GM19328 (cell line): ENCODE measurements around the gene RAPGEF5.
A peak's percentile ranks its signal among the peaks of the same experiment; 100 is the strongest.

ENCODE experiments used
- ATAC-seq: cut with Tn5 transposase; IDR thresholded peaks from one replicate; pipeline ENCODE4 v1.9.1; 2021; ENCODE audit warnings: mild to moderate bottlenecking, moderate library complexity; ENCODE audit not compliant: unreplicated experiment

RAPGEF5 gene, protein sequence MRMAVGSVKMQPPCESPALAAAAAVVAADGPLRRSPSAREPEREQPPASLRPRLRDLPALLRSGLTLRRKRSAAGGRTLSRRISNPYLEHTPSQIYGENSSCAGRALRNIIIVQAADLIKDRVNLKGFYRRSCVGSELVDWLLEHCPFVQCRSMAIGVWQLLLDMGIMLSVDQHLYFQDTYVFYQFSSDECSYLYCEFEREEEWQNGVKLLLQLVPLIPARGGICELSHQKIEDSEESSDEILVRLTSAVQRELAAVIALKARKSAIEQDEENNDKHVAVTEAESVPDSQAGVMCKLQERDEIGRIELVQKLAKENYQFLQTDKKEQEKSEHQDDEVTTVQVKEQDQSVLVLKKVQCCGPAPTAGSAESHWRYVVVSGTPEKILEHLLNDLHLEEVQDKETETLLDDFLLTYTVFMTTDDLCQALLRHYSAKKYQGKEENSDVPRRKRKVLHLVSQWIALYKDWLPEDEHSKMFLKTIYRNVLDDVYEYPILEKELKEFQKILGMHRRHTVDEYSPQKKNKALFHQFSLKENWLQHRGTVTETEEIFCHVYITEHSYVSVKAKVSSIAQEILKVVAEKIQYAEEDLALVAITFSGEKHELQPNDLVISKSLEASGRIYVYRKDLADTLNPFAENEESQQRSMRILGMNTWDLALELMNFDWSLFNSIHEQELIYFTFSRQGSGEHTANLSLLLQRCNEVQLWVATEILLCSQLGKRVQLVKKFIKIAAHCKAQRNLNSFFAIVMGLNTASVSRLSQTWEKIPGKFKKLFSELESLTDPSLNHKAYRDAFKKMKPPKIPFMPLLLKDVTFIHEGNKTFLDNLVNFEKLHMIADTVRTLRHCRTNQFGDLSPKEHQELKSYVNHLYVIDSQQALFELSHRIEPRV

GRCh38 chr7:22356701-22357310 lies at the start of gene RAPGEF5:
RAPGEF5 (minus strand) TSS chr7:22357154; CDS start chr7:22357060, 94 bp downstream.
- no peak for ATAC-seq

DNA sequence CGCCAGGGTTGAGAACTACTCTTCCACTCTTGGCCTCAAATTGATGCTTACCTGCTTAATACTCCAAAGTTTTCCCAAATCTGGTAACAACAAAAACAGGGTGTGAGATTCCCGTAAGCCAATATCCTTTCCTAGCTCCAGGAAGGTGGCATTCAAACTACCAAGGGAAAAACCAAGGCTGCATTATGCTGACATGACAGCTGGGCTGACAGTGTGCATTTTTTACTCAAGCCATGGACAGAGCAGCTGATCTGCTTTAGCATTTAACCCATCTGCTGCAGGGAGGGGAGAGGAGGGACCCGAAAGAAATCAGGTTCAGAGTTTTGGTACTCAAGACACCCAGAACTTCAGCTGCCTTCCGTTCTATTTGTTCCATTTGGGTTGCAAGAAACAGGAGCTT lies 49.8 kb upstream of the RAPGEF5 start:
- ATAC-seq: no peak

GRCh38 chr7:22404421-22405023 lies 47.6 kb upstream of the RAPGEF5 start:
- ATAC-seq: no peak

- ATAC-seq: no peak
Measured at GRCh38 chr7:22403344-22403743, 46.4 kb upstream of the RAPGEF5 start.

- ATAC-seq: peak; percentile 12
Measured at GRCh38 chr7:22402250-22402649, 45.3 kb upstream of the RAPGEF5 start.

GRCh38 chr7:22400936-22401553 lies 44.1 kb upstream of the RAPGEF5 start:
- no peak for ATAC-seq

DNA sequence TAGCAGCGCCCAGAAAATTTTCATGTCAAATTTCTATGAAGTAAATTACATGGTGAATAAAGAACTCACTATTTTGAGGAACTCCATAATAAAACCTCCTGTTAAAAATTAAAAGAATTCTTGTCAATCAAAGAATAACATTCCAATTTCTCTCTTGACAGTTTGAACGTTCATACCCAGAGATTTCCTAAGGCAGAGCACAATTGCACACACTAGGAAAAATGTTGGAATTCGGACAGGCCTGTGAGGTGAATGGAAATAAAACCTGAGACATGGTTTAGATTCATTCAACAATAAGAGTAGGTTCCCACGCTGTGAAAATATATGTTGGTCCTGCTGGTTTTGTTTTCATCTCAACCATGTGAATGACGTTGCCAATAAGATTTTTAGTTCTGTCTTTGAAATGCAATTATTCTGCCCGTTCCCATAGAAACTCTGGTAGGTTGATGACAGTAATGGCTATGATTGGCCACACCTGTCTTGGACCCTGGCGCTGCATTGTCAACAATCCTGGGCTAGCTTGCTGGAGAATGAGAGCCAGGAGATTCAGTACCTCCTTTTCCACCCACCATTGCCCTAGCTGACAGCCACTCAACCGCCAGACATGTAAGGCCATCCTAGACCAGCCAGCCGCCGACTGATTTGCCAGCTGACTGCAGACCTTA lies 43.3 kb upstream of the RAPGEF5 start:
- no peak for ATAC-seq

- no peak for ATAC-seq
Measured at GRCh38 chr7:22399546-22399945, 42.6 kb upstream of the RAPGEF5 start.

GRCh38 chr7:22399091-22399490 lies 42.1 kb upstream of the RAPGEF5 start:
- no peak for ATAC-seq

DNA sequence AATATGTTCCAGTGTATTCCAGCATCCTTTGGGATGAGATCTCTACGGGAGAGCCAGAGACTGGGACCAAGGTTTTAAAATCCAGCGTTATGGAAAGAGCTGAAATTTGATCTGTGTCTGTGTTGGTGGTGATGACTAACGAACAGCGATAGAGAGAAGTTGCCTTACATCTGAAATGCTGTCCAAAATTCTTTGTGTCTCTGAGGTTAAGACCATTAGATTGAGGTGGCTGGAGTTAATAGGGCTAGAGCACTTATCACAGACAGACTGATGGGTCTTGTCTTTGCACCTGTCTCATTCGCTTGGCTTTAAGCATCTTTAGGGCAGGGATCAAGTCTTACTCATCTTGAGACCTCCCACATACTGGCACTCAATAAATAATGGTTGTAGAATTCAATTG lies 41.0 kb upstream of the RAPGEF5 start:
- no peak for ATAC-seq

DNA sequence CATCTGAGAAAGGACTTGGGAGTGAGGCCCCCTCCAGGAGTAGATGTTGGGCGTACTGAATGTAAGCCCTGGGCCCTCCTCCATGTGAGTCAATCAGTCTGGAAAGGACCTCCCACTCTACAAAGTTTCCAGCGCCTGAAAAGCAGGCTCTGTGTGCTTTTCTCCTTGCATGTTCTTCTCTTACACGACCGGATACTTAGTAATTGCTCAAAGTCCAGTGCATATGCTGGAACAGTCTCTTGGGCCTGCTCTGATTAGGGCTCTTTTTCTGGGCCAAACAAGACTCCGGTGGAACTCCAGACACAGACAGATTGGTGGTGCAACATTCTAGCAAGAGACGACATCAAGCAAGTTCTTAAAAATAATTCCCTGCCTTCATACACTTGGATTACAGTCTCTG lies 38.3 kb upstream of the RAPGEF5 start:
- no peak for ATAC-seq

DNA sequence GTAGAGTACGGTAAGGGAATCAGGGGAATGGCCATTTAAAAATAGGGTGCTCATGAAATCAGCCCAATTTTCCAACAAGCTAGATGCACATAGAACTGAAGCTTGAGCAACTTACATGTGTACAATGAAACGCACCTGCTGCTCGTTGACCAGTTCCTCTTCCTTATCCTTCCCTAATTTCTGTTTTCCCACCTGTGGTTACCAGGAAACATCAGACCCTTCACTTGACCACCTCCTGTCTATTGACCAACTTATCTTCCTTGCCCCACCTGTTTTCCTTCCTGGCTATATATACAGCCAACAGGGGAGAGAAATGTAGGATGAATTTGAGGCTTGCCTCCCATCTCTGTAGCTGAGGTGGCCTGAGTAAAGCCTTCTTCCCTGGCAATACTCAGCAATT lies 37.8 kb upstream of the RAPGEF5 start:
- no peak for ATAC-seq

- ATAC-seq: no peak
Measured at GRCh38 chr7:22393913-22394729, 37.2 kb upstream of the RAPGEF5 start.

DNA sequence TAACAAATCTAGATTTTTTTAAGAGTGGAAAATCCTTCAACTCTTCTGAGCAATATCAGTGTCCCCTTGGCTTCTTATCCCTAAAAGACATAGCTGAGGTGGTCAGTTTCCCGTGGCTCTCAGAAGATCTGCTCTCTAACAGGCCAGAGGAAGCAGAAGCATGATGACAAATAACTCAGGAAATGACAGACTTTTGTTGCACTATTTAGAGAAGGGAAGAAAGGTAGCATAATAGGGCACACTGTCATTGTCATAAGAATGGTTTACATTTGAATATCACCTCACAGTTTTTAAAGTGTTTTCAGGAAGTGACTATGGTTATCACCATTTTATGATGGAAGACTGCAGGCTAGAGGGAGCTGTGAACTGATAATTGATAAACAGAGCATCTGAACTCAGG lies 33.6 kb upstream of the RAPGEF5 start:
- no peak for ATAC-seq

- no peak for ATAC-seq
Measured at GRCh38 chr7:22389892-22390291, 32.9 kb upstream of the RAPGEF5 start.

DNA sequence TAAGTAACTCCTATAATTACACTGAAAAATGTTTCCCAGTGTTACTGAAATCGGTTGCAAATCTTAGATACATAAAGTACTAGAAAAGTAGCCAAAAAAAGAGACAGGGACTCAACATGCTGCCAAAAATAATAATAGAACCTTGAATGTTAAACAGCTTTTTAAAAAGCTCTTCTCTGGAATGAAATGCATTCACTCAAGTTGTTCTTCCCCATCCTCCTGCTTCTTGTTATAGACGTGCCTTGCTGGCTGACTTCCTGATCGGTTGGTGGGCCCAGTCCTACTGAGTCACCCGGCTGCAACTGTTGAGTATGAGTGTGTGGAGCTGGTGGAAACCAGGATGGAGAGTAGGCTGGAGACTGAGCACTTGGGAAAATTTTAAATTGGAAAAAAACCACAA lies 30.6 kb upstream of the RAPGEF5 start:
- ATAC-seq: no peak

GRCh38 chr7:22386865-22387264 lies 29.9 kb upstream of the RAPGEF5 start:
- ATAC-seq: peak; percentile 53

DNA sequence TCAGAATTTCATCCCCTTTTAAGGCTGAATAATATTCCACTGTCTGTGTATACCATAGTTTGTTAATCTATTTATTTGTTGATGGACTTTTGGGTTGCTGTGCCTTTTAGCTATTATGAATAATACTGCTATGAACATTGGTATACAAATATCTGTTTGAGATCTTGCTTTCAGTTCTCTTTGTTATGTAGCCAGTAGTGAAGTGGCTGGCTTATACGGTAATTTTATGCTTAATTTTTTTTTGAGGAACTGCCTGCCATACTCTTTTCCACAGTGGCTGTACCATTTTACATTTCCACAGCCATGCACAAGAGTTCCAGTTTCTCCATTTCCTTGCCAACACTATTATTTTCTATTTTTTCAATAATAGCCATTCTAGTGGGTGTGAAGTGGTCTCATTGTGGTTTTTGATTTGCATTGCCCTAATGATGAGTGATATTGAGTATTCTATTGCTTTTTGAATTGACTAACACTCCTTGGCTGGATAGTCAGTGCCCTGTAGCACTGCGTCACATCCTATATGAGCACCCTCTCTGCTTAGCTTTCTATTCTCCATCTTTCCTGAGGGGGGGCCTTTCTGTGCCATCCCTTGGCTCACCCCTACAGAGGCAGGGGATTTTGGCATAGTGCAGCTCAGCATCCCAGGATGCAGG lies 29.4 kb upstream of the RAPGEF5 start:
- peak; percentile 67 for ATAC-seq

GRCh38 chr7:22385326-22385725 lies 28.4 kb upstream of the RAPGEF5 start:
- no peak for ATAC-seq
